Measurements from ENCODE around the gene FHIT. TPM values are rescaled to one million over a fixed set of nuclear protein-coding genes. Genes with fewer than 3 reads are reported as not detected.

The FHIT gene
- polyA plus RNA-seq, 1 of the 3 experiments (the other 2 are of a cell fraction), result 0.41 TPM

DNA sequence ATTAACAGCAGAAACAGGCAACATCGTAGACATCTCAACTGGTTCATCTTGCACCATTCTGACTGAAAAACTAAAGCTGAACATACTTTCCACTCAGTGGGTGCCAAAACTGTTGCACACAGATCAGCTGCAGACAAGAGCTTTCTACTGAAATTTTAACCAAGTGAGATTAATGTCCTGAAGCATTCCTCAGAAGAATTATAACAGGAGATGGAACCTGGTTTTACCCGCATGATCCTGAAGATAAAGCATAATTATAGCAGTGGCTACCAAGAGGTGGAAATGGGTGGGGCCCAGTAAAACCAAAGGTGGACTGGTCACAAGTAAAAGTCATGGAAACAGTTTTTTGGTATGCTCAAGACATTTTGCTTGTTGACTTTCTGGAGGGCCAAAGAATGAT lies 858.8 kb downstream of the FHIT start:
- WGBS (ENCODE audit: low lambda C conversion rate), result 70% methylated on average over 2 of the region's 2 CpGs
- no peak for TF ChIP-seq MEF2A (IDR thresholded peaks at IDR 0.05; ENCODE audit: borderline replicate concordance, low read depth)
- TF ChIP-seq YY1 (IDR thresholded peaks at IDR 0.05; ENCODE audit: low read depth), result no peak
- no peak for TF ChIP-seq NRF1 (IDR thresholded peaks at IDR 0.05; ENCODE audit: low read depth, low read length)
- TF ChIP-seq RCOR1 (IDR thresholded peaks at IDR 0.05; ENCODE audit: low read length), result no peak
- TF ChIP-seq GABPA (IDR thresholded peaks at IDR 0.05; ENCODE audit: low read depth), result no peak
- TF ChIP-seq POLR2AphosphoS5 (IDR thresholded peaks at IDR 0.05; ENCODE audit: low read depth, low read length), result no peak
- TF ChIP-seq CHD2 (IDR thresholded peaks at IDR 0.05; ENCODE audit: low read length, partially characterized antibody), result no peak
- no peak for TF ChIP-seq TAF1 (IDR thresholded peaks at IDR 0.05; ENCODE audit: borderline replicate concordance, low read depth, low read length)
- TF ChIP-seq, protein P1, sequence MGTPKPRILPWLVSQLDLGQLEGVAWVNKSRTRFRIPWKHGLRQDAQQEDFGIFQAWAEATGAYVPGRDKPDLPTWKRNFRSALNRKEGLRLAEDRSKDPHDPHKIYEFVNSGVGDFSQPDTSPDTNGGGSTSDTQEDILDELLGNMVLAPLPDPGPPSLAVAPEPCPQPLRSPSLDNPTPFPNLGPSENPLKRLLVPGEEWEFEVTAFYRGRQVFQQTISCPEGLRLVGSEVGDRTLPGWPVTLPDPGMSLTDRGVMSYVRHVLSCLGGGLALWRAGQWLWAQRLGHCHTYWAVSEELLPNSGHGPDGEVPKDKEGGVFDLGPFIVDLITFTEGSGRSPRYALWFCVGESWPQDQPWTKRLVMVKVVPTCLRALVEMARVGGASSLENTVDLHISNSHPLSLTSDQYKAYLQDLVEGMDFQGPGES (IDR thresholded peaks at IDR 0.05; ENCODE audit: low read depth, low read length), result no peak
- TF ChIP-seq EZH2phosphoT487 (IDR thresholded peaks at IDR 0.05; ENCODE audit: borderline replicate concordance, low read depth), result no peak
- TF ChIP-seq, protein P2, sequence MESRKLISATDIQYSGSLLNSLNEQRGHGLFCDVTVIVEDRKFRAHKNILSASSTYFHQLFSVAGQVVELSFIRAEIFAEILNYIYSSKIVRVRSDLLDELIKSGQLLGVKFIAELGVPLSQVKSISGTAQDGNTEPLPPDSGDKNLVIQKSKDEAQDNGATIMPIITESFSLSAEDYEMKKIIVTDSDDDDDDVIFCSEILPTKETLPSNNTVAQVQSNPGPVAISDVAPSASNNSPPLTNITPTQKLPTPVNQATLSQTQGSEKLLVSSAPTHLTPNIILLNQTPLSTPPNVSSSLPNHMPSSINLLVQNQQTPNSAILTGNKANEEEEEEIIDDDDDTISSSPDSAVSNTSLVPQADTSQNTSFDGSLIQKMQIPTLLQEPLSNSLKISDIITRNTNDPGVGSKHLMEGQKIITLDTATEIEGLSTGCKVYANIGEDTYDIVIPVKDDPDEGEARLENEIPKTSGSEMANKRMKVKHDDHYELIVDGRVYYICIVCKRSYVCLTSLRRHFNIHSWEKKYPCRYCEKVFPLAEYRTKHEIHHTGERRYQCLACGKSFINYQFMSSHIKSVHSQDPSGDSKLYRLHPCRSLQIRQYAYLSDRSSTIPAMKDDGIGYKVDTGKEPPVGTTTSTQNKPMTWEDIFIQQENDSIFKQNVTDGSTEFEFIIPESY (IDR thresholded peaks at IDR 0.05; ENCODE audit: borderline replicate concordance, low read depth), result no peak
- no peak for TF ChIP-seq NFIC (IDR thresholded peaks at IDR 0.05; ENCODE audit: borderline replicate concordance)
- no peak for TF ChIP-seq TCF12 (IDR thresholded peaks at IDR 0.05)
- no peak for TF ChIP-seq EP300 (IDR thresholded peaks at IDR 0.05; ENCODE audit: borderline replicate concordance in 1 of 2, low read depth in 1 of 2, low read length in 1 of 2)
- no peak for TF ChIP-seq SIN3A (IDR thresholded peaks at IDR 0.05; ENCODE audit: borderline replicate concordance, low read depth, low read length)
- TF ChIP-seq TEAD4 (IDR thresholded peaks at IDR 0.05; ENCODE audit: borderline replicate concordance, insufficient read depth), result no peak
- H3K9ac ChIP-seq, result no peak overlapping the region
- no peaks in the 10 kb centered on the region for H3K9me3 ChIP-seq
- POLR2A ChIA-PET, result no interaction called here
- H3F3A ChIP-seq (replicated peaks; ENCODE audit: insufficient read depth), result no peaks in the 10 kb centered on the region
- no peaks in the 10 kb centered on the region for H3K27me3 ChIP-seq (ENCODE audit: insufficient read depth)
- H2AFZ ChIP-seq (ENCODE audit: low read depth), result no peak overlapping the region
- DNase-seq, result no peak
- no peaks in the 10 kb centered on the region; a peak in 1 of 4 replicates for H3K4me1 ChIP-seq (ENCODE audit: control insufficient read depth in 1 of 2, insufficient read depth in 2 of 2, low read depth in 1 of 2, low read length in 1 of 2)
- no peaks in the 10 kb centered on the region for H3K9me2 ChIP-seq
- no peak overlapping the region for H3K4me3 ChIP-seq (ENCODE audit: low read depth in 2 of 2, low read length in 1 of 2)
- no peaks in the 10 kb centered on the region for H3K79me2 ChIP-seq (ENCODE audit: insufficient read depth)
- CTCF ChIA-PET, result no interaction called here
- H4K20me1 ChIP-seq (ENCODE audit: insufficient read depth), result no peaks in the 10 kb centered on the region
- no peak overlapping the region for H3K27ac ChIP-seq (ENCODE audit: low read depth in 2 of 2, low read length in 1 of 2)
- H3K36me3 ChIP-seq (replicated peaks in 1 of 2; ENCODE audit: control insufficient read depth in 1 of 2, insufficient read depth in 2 of 2, low read length in 1 of 2), result no peaks in the 10 kb centered on the region
- no peak overlapping the region for H3K4me2 ChIP-seq

DNA sequence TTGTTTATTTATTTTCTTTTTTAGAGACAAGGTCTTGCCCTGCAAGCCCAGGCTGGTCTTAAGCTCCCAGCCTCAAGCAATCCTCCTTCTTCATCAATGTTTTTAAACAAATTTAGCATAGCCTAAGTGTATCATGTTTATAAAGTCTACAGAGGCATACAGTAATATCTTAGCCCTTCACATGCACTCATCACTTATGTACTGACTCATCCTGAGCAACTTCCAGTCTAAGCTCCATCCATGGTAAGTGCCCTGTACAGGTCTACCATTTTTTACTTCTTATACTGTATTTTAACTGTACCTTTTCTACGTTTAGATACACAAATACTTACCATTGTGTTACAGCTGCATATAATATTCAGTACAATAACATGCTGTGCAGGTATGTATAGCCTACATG lies 860.0 kb downstream of the FHIT start:
- H3K9me2 ChIP-seq, result no peaks in the 10 kb centered on the region
- no peaks in the 10 kb centered on the region for H4K20me1 ChIP-seq (ENCODE audit: insufficient read depth)
- 16% methylated on average over 1 of the region's 1 CpG for WGBS (ENCODE audit: low lambda C conversion rate)
- no peaks in the 10 kb centered on the region for H3K27me3 ChIP-seq (ENCODE audit: insufficient read depth)
- POLR2A ChIA-PET, result no interaction called here
- no peak overlapping the region for H2AFZ ChIP-seq (ENCODE audit: low read depth)
- H3K4me1 ChIP-seq (ENCODE audit: control insufficient read depth in 1 of 2, insufficient read depth in 2 of 2, low read depth in 1 of 2, low read length in 1 of 2), result no peaks in the 10 kb centered on the region; a peak in 1 of 4 replicates
- H3F3A ChIP-seq (replicated peaks; ENCODE audit: insufficient read depth), result no peaks in the 10 kb centered on the region
- no peak overlapping the region for H3K4me2 ChIP-seq
- TF ChIP-seq FOXJ3 (CRISPR knock-in tag; IDR thresholded peaks at IDR 0.05) (no peak), SMC3 (IDR thresholded peaks at IDR 0.05; ENCODE audit: low read depth, low read length) (no peak), TCF12 (IDR thresholded peaks at IDR 0.05) (no peak), FOSL2 (IDR thresholded peaks at IDR 0.05; ENCODE audit: borderline replicate concordance, low read depth) (no peak)
- TF ChIP-seq, protein P3, sequence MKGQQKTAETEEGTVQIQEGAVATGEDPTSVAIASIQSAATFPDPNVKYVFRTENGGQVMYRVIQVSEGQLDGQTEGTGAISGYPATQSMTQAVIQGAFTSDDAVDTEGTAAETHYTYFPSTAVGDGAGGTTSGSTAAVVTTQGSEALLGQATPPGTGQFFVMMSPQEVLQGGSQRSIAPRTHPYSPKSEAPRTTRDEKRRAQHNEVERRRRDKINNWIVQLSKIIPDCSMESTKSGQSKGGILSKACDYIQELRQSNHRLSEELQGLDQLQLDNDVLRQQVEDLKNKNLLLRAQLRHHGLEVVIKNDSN (IDR thresholded peaks at IDR 0.05; ENCODE audit: borderline replicate concordance, low read depth), result no peak
- TF ChIP-seq, protein P1 (IDR thresholded peaks at IDR 0.05; ENCODE audit: low read depth, low read length), result no peak
- TF ChIP-seq, protein P4, sequence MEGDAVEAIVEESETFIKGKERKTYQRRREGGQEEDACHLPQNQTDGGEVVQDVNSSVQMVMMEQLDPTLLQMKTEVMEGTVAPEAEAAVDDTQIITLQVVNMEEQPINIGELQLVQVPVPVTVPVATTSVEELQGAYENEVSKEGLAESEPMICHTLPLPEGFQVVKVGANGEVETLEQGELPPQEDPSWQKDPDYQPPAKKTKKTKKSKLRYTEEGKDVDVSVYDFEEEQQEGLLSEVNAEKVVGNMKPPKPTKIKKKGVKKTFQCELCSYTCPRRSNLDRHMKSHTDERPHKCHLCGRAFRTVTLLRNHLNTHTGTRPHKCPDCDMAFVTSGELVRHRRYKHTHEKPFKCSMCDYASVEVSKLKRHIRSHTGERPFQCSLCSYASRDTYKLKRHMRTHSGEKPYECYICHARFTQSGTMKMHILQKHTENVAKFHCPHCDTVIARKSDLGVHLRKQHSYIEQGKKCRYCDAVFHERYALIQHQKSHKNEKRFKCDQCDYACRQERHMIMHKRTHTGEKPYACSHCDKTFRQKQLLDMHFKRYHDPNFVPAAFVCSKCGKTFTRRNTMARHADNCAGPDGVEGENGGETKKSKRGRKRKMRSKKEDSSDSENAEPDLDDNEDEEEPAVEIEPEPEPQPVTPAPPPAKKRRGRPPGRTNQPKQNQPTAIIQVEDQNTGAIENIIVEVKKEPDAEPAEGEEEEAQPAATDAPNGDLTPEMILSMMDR (IDR thresholded peaks at IDR 0.05), result no peak
- CTCF ChIA-PET, result interaction anchor here (1.0 kb wide), 1 partner anchor 17 kb away, joined by 3 read pairs; no protein-coding TSS in a partner anchor
- H3K79me2 ChIP-seq (ENCODE audit: insufficient read depth), result no peaks in the 10 kb centered on the region
- H3K9me3 ChIP-seq, result no peaks in the 10 kb centered on the region
- H3K9ac ChIP-seq, result no peak overlapping the region
- H3K36me3 ChIP-seq (replicated peaks in 1 of 2; ENCODE audit: control insufficient read depth in 1 of 2, insufficient read depth in 2 of 2, low read length in 1 of 2), result no peaks in the 10 kb centered on the region
- no peak overlapping the region for H3K27ac ChIP-seq (ENCODE audit: low read depth in 2 of 2, low read length in 1 of 2)
- H3K4me3 ChIP-seq (ENCODE audit: low read depth in 2 of 2, low read length in 1 of 2), result no peak overlapping the region
- DNase-seq, result no peak
